GM12892 (cell line): Measurements from ENCODE around the gene PSORS1C2.

Experiments used
- POLR2A ChIP-seq: IDR thresholded peaks from 2 replicates; pipeline ENCODE4 v1.6.1; 2011; ENCODE audit warnings: low read depth, low read length, control low read depth
- POLR2AphosphoS5 ChIP-seq: IDR thresholded peaks from 2 replicates; pipeline ENCODE4 v1.6.1; 2011; ENCODE audit warnings: low read depth, low read length, control low read depth

DNA sequence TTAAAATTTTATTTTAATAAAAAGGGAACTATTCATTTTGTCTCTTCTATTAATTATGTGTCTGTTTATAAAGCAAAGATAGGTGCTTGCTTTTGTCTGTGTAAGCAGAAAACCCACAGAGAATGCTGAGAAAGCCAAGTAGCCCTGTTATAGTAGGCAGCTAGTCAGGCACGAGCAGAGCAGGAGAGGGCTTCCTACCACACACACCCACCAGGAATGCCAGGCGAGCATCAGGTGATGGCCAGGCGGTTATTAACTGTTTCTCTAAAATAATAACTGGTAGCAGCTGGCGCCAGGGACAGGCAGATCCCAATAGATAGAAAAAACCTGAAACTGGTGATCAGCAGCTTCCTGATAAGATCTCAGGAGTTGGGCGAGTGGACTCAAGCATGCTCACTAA, 42.2 kb downstream of the PSORS1C2 start:
- no peak for TF ChIP-seq POLR2A
- no peak for TF ChIP-seq POLR2AphosphoS5
